ENCODE measurements around the gene SLC2A10. TPM values are rescaled to one million over a fixed set of nuclear protein-coding genes. Genes with fewer than 3 reads are reported as not detected.
A peak's percentile ranks its signal among the peaks of the same experiment; 100 is the strongest.

The SLC2A10 gene
- total and polyA plus RNA-seq, 2 donors (not counting 1 experiment from before 2014, with no cell fraction given), result 35.3 to 47.2 TPM

- H3K4me3 ChIP-seq (replicated peaks in 1 of 4; ENCODE audit: control extremely low read depth in 1 of 4, insufficient read depth in 1 of 4, low read depth in 3 of 4, low read length in 4 of 4), result peak overlapping the region in 1 of 4 experiments; percentile 89
These were observed 27.2 kb upstream of the SLC2A10 start for GRCh38 chr20:46682063-46682821.

GRCh38 chr20:46683011-46683667 lies 26.3 kb upstream of the SLC2A10 start:
- H3K4me2 ChIP-seq (ENCODE audit: extremely low read depth, insufficient read depth, low read length), result peak overlapping the region; percentile 42
- H3K79me2 ChIP-seq (ENCODE audit: control insufficient read depth, insufficient read depth, low read length), result peaks cover 36% of the 10 kb centered on the region
- no peaks in the 10 kb centered on the region for H4K20me1 ChIP-seq (ENCODE audit: control insufficient read depth, extremely low read depth, insufficient read depth, low read length)
- no peaks in the 10 kb centered on the region for H3K9me3 ChIP-seq (ENCODE audit: control insufficient read depth, insufficient read depth, low read depth, low read length)
- DNase-seq (ENCODE audit: low read depth in 2 of 2), result no peak
- peaks cover 5% of the 10 kb centered on the region for H3K36me3 ChIP-seq (ENCODE audit: control insufficient read depth, insufficient read depth, low read length)
- no peaks in the 10 kb centered on the region for H3K4me1 ChIP-seq (ENCODE audit: control insufficient read depth, extremely low read depth, insufficient read depth, low read length)
- peak overlapping the region; percentile 30 to 89 (median 58) for H3K4me3 ChIP-seq (replicated peaks in 1 of 4; ENCODE audit: control extremely low read depth in 1 of 4, insufficient read depth in 1 of 4, low read depth in 3 of 4, low read length in 4 of 4)
- H3K9ac ChIP-seq (ENCODE audit: insufficient read depth, low read length), result no peak overlapping the region
- H3K27ac ChIP-seq (ENCODE audit: insufficient read depth, low read length), result no peak overlapping the region
- H3K27me3 ChIP-seq (ENCODE audit: control insufficient read depth, insufficient read depth, low read length), result no peaks in the 10 kb centered on the region
- TF ChIP-seq CTCF (conservative IDR thresholded peaks at IDR 0.05 in 1 of 2, IDR thresholded peaks at IDR 0.05 in 1 of 2; ENCODE audit: low read depth in 1 of 2, low read length in 2 of 2) (no peak), EZH2 (IDR thresholded peaks at IDR 0.05; ENCODE audit: low read length, missing control alignments) (no peak)
- H2AFZ ChIP-seq (ENCODE audit: low read length), result no peak overlapping the region

More at GRCh38 chr20:46682063-46682821, 27.2 kb upstream of the SLC2A10 start:
- no peak for DNase-seq (ENCODE audit: low read depth in 2 of 2)
- no peak overlapping the region for H3K9ac ChIP-seq (ENCODE audit: insufficient read depth, low read length)
- no peak overlapping the region for H2AFZ ChIP-seq (ENCODE audit: low read length)
- peaks cover 27% of the 10 kb centered on the region for H3K79me2 ChIP-seq (ENCODE audit: control insufficient read depth, insufficient read depth, low read length)
- peaks cover 5% of the 10 kb centered on the region for H3K36me3 ChIP-seq (ENCODE audit: control insufficient read depth, insufficient read depth, low read length)
- no peaks in the 10 kb centered on the region for H3K4me1 ChIP-seq (ENCODE audit: control insufficient read depth, extremely low read depth, insufficient read depth, low read length)
- no peak overlapping the region for H3K27ac ChIP-seq (ENCODE audit: insufficient read depth, low read length)
- H3K27me3 ChIP-seq (ENCODE audit: control insufficient read depth, insufficient read depth, low read length), result no peaks in the 10 kb centered on the region
- H4K20me1 ChIP-seq (ENCODE audit: control insufficient read depth, extremely low read depth, insufficient read depth, low read length), result no peaks in the 10 kb centered on the region
- TF ChIP-seq EZH2 (IDR thresholded peaks at IDR 0.05; ENCODE audit: low read length, missing control alignments) (no peak), CTCF (conservative IDR thresholded peaks at IDR 0.05 in 1 of 2, IDR thresholded peaks at IDR 0.05 in 1 of 2; ENCODE audit: low read depth in 1 of 2, low read length in 2 of 2) (no peak)
- H3K4me2 ChIP-seq (ENCODE audit: extremely low read depth, insufficient read depth, low read length), result no peak overlapping the region
- no peaks in the 10 kb centered on the region for H3K9me3 ChIP-seq (ENCODE audit: control insufficient read depth, insufficient read depth, low read depth, low read length)

- Histone ChIP-seq H3K36me3 (ENCODE audit: control insufficient read depth, insufficient read depth, low read length) (peaks cover 5% of the 10 kb centered on the region), H3K27ac (ENCODE audit: insufficient read depth, low read length) (peak overlapping the region; percentile 49), H3K9ac (ENCODE audit: insufficient read depth, low read length) (no peak overlapping the region), H4K20me1 (ENCODE audit: control insufficient read depth, extremely low read depth, insufficient read depth, low read length) (no peaks in the 10 kb centered on the region), H3K27me3 (ENCODE audit: control insufficient read depth, insufficient read depth, low read length) (no peaks in the 10 kb centered on the region), H3K4me1 (ENCODE audit: control insufficient read depth, extremely low read depth, insufficient read depth, low read length) (no peaks in the 10 kb centered on the region), H2AFZ (ENCODE audit: low read length) (no peak overlapping the region), H3K9me3 (ENCODE audit: control insufficient read depth, insufficient read depth, low read depth, low read length) (no peaks in the 10 kb centered on the region), H3K4me2 (ENCODE audit: extremely low read depth, insufficient read depth, low read length) (peak overlapping the region; percentile 42), H3K4me3 (replicated peaks in 1 of 4; ENCODE audit: control extremely low read depth in 1 of 4, insufficient read depth in 1 of 4, low read depth in 3 of 4, low read length in 4 of 4) (peak overlapping the region; percentile 30 to 89 (median 58)), H3K79me2 (ENCODE audit: control insufficient read depth, insufficient read depth, low read length) (peaks cover 41% of the 10 kb centered on the region)
- no peak for TF ChIP-seq CTCF (conservative IDR thresholded peaks at IDR 0.05 in 1 of 2, IDR thresholded peaks at IDR 0.05 in 1 of 2; ENCODE audit: low read depth in 1 of 2, low read length in 2 of 2)
- TF ChIP-seq EZH2 (IDR thresholded peaks at IDR 0.05; ENCODE audit: low read length, missing control alignments), result no peak
- DNase-seq (ENCODE audit: low read depth in 2 of 2), result no peak
These were observed 25.8 kb upstream of the SLC2A10 start for GRCh38 chr20:46683668-46683938.
